Fibroblast of skin of abdomen (primary cell): ENCODE data around the gene TSPAN18.

ENCODE experiments used
- DNase-seq: peaks from one replicate; pipeline ENCODE4 v3.0.0-alpha.2; 2013

TSPAN18 gene

GRCh38 chr11:44893846-44894617, 167.3 kb downstream of the TSPAN18 start:
- DNase-seq: peak; percentile 72

GRCh38 chr11:44899959-44900358, 173.2 kb downstream of the TSPAN18 start:
- peak; percentile 68 for DNase-seq

GRCh38 chr11:44901120-44901633, 174.4 kb downstream of the TSPAN18 start:
- DNase-seq: no peak

GRCh38 chr11:44901786-44902185, 175.0 kb downstream of the TSPAN18 start:
- no peak for DNase-seq

GRCh38 chr11:44903035-44903434, 176.3 kb downstream of the TSPAN18 start:
- DNase-seq: no peak

GRCh38 chr11:44903518-44903917, 176.8 kb downstream of the TSPAN18 start:
- no peak for DNase-seq

GRCh38 chr11:44904261-44905020, 177.7 kb downstream of the TSPAN18 start:
- no peak for DNase-seq

- no peak for DNase-seq
These were observed 178.5 kb downstream of the TSPAN18 start for GRCh38 chr11:44905131-44905866.

GRCh38 chr11:44906649-44907048, 179.9 kb downstream of the TSPAN18 start:
- DNase-seq: no peak

- no peak for DNase-seq
These were observed 182.8 kb downstream of the TSPAN18 start for GRCh38 chr11:44909557-44909956.

GRCh38 chr11:44910591-44910990, 183.8 kb downstream of the TSPAN18 start:
- no peak for DNase-seq

- peak; percentile 75 for DNase-seq
These were observed 184.5 kb downstream of the TSPAN18 start for GRCh38 chr11:44911029-44911814.

GRCh38 chr11:44912270-44912987, 185.7 kb downstream of the TSPAN18 start:
- DNase-seq: no peak

- DNase-seq: no peak
These were observed 186.7 kb downstream of the TSPAN18 start for GRCh38 chr11:44913502-44913901.

- no peak for DNase-seq
These were observed 187.3 kb downstream of the TSPAN18 start for GRCh38 chr11:44914105-44914504.

- DNase-seq: no peak
These were observed 188.2 kb downstream of the TSPAN18 start for GRCh38 chr11:44915004-44915403.

- no peak for DNase-seq
These were observed 188.9 kb downstream of the TSPAN18 start for GRCh38 chr11:44915621-44916020.

GRCh38 chr11:44916331-44916730, 189.6 kb downstream of the TSPAN18 start:
- DNase-seq: no peak

- no peak for DNase-seq
These were observed 190.1 kb downstream of the TSPAN18 start for GRCh38 chr11:44916801-44917385.

GRCh38 chr11:44917741-44918140, 191.0 kb downstream of the TSPAN18 start:
- DNase-seq: no peak

- DNase-seq: no peak
These were observed 193.7 kb downstream of the TSPAN18 start for GRCh38 chr11:44920451-44920850.
